Prostate gland (tissue), 2 donors: Measurements from ENCODE around the gene CYP3A5. TPM values are rescaled to one million over a fixed set of nuclear protein-coding genes. Genes with fewer than 3 reads are reported as not detected.

Source experiments
- DNase-seq: peaks from one replicate; pipeline ENCODE4 v3.0.0-alpha.2; 2019; ENCODE audit warnings: low spot score
- H3K27ac ChIP-seq, 2 donors: fragments of 200-600 bp; sonication (generic); 2 replicates each; pipeline ENCODE4 v1.5.1; 2017 to 2019
- H3K27me3 ChIP-seq: fragments of 200-600 bp; sonication (generic); replicated peaks from 2 replicates; pipeline ENCODE4 v1.5.1; 2019; ENCODE audit not compliant: insufficient read depth
- H3K36me3 ChIP-seq, 2 donors: fragments of 200-600 bp; sonication (generic); 1 replicate in 1 of 2; 2 replicates in 1 of 2; pipeline versions ENCODE4 v1.5.1 to v1.8.1; 2017 to 2019
- H3K4me1 ChIP-seq: fragments of 200-600 bp; sonication (generic); replicated peaks from 2 replicates; pipeline ENCODE4 v1.5.1; 2019
- H3K4me3 ChIP-seq, 2 donors: fragments of 200-600 bp; sonication (generic); 2 replicates each; pipeline ENCODE4 v1.5.1; 2017 to 2019
- H3K9me3 ChIP-seq: fragments of 200-600 bp; sonication (generic); 2 replicates; pipeline ENCODE4 v1.5.1; 2017
- POLR2A ChIP-seq: fragments of 450-650 bp; IDR thresholded peaks from one replicate; pipeline ENCODE4 v1.6.1; 2016; ENCODE audit warnings: antibody characterized with exemption, mild to moderate bottlenecking
- POLR2AphosphoS5 ChIP-seq: sonication (generic); formaldehyde crosslinking; IDR thresholded peaks from one replicate; pipeline ENCODE4 v1.6.1; 2017; ENCODE audit warnings: antibody characterized with exemption
- WGBS: methylation state at CpG from one replicate; pipeline ENCODE4 v1.1.5; 2018; 5-methylcytosine and 5-hydroxymethylcytosine counted together
- intact Hi-C: fragments of 100-400 bp; cut with DNase I; formaldehyde crosslinking; loops from one replicate; pipeline ENCODE4 v1.14.2; 2022
- total RNA-seq, 2 donors: library from RNA; depleted of rRNA; stranded (reverse); fragments of >200 nt; gene quantifications; one replicate each; pipeline ENCODE4 v1.1.0, GENCODE V29; 2016
- TF ChIP-seq, protein P1 (sequence below), 4 experiments: fragments of 200-600 bp in 2 of 4; fragments of 450-650 bp in 2 of 4; sonication (generic) in 2 of 4; IDR thresholded peaks; 1 replicate in 3 of 4; 2 replicates in 1 of 4; pipeline ENCODE4 v1.5.1; 2016 to 2019; ENCODE audit warnings: antibody characterized with exemption in 4 of 4, mild to moderate bottlenecking in 2 of 4, moderate library complexity in 2 of 4

The CYP3A5 gene
- total RNA-seq, 2 donors from 2014 or later: 80.5 to 88.9 TPM

DNA sequence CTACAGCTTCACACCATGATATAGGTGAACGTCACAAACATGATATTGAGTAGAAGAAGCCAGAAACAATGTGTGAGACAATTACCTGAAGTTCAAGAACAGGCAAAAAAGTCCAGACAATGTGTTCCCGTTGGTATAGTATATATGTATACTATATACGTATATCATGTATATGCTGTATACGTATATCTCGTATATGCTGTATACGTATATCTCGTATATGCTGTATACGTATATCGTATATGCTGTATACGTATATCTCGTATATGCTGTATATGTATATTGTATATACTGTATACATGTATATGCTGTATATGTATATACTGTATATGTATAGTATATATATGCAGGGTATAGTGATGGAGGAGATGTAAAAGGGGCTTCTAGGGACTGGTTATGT lies 52.3 kb downstream of the CYP3A5 start:
- H3K36me3 ChIP-seq: peaks cover 5 to 8% of the 10 kb centered on the region in 2 donors
- H3K27me3 ChIP-seq: no peaks in the 10 kb centered on the region
- TF ChIP-seq, protein P1, sequence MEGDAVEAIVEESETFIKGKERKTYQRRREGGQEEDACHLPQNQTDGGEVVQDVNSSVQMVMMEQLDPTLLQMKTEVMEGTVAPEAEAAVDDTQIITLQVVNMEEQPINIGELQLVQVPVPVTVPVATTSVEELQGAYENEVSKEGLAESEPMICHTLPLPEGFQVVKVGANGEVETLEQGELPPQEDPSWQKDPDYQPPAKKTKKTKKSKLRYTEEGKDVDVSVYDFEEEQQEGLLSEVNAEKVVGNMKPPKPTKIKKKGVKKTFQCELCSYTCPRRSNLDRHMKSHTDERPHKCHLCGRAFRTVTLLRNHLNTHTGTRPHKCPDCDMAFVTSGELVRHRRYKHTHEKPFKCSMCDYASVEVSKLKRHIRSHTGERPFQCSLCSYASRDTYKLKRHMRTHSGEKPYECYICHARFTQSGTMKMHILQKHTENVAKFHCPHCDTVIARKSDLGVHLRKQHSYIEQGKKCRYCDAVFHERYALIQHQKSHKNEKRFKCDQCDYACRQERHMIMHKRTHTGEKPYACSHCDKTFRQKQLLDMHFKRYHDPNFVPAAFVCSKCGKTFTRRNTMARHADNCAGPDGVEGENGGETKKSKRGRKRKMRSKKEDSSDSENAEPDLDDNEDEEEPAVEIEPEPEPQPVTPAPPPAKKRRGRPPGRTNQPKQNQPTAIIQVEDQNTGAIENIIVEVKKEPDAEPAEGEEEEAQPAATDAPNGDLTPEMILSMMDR (IDR thresholded peaks at IDR 0.05): no peak
- TF ChIP-seq POLR2A (no peak), POLR2AphosphoS5 (no peak)
- no peak overlapping the region for H3K4me3 ChIP-seq
- H3K9me3 ChIP-seq: no peaks in the 10 kb centered on the region
- no peaks in the 10 kb centered on the region for H3K4me1 ChIP-seq
- WGBS: 96% methylated on average over 11 of the region's 11 CpGs
- H3K27ac ChIP-seq: no peak overlapping the region
- intact Hi-C loops: no loop called here
- no peak for DNase-seq

DNA sequence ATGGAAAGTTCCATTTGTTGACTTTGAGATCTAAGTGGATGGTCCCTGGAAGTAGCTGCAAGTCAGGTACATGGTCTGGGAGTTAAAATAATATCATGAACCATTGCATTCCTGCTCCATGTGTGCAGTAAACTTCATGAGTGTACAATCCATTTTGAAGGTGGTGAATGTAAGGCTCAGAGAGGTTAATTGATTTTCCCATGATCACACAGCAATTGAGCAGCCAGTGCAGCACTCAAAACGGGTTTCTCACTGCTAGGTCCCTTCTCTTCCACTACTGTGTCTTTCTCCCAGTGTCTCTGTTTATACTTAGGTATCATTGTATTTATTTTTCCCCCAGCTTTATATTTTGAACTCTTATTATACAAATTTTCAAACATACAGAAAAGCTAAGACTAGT lies 53.1 kb downstream of the CYP3A5 start:
- peaks cover 5 to 14% of the 10 kb centered on the region in 2 donors for H3K36me3 ChIP-seq

DNA sequence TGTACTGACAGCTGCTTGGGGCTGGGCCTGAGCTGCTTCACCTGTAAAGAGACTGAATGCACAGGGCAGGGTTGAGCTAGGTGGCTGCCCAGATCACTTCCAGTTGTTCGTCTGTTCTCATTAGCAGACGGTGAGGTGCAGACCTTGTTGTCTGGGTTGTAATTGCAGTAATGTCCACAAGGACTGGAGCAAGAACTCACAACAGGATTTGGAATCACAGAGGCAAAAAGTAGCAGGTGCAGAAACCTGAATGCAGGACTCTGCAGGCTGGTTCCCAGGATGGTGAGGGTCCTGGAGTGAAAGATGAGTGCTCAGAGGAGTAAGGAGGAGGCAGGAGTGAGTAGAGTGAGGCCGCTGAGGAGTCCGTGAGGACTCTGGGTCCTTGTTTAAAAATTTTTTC lies 53.8 kb downstream of the CYP3A5 start:
- 92% methylated on average over 4 of the region's 4 CpGs for WGBS

More for the DNA sequence above, 53.1 kb downstream of the CYP3A5 start:
- Histone ChIP-seq H3K4me3 (no peak overlapping the region), H3K9me3 (no peaks in the 10 kb centered on the region), H3K27ac (no peak overlapping the region), H3K4me1 (no peaks in the 10 kb centered on the region), H3K27me3 (no peaks in the 10 kb centered on the region)
- TF ChIP-seq, protein P1 (IDR thresholded peaks at IDR 0.05): no peak
- TF ChIP-seq POLR2AphosphoS5 (no peak), POLR2A (no peak)
- WGBS: 93% methylated on average over 1 of the region's 1 CpG
- no peak for DNase-seq
- intact Hi-C loops: no loop called here

DNA sequence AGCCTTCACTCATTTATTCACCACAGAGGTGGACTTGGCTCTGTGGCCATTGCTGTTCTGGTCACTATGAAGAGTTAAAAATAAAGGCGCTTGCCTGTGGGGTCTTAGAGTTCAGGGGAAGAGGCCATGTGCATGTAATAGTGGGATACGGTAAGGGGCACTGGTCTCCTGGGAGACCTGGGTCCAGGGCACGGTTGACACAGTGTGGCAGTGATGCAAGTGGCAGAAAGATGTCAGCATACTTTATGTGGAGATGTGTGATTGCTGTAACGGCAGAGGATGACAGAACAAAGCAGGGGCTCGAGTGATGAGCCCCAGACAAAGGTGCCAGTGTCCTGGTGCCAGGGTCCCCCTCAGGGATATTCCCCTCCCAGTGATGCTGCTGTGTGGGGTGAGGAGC lies 54.5 kb downstream of the CYP3A5 start:
- Histone ChIP-seq H3K4me3 (no peak overlapping the region), H3K4me1 (no peaks in the 10 kb centered on the region), H3K27me3 (no peaks in the 10 kb centered on the region), H3K36me3 (peaks cover 5 to 14% of the 10 kb centered on the region in 2 donors), H3K9me3 (no peaks in the 10 kb centered on the region), H3K27ac (no peak overlapping the region)
- no peak for DNase-seq
- WGBS: 77% methylated on average over 5 of the region's 5 CpGs
- intact Hi-C loops: no loop called here
- TF ChIP-seq, protein P1 (IDR thresholded peaks at IDR 0.05): no peak
- TF ChIP-seq POLR2AphosphoS5: no peak
- TF ChIP-seq POLR2A: no peak

More for the DNA sequence above, 53.8 kb downstream of the CYP3A5 start:
- no peak overlapping the region for H3K27ac ChIP-seq
- DNase-seq: no peak
- H3K27me3 ChIP-seq: no peaks in the 10 kb centered on the region
- no peaks in the 10 kb centered on the region for H3K4me1 ChIP-seq
- H3K4me3 ChIP-seq: no peak overlapping the region
- intact Hi-C loops: no loop called here
- H3K9me3 ChIP-seq: no peaks in the 10 kb centered on the region
- peaks cover 5 to 14% of the 10 kb centered on the region in 2 donors for H3K36me3 ChIP-seq
- no peak for TF ChIP-seq POLR2AphosphoS5
- TF ChIP-seq POLR2A: no peak
- TF ChIP-seq, protein P1 (IDR thresholded peaks at IDR 0.05): no peak

DNA sequence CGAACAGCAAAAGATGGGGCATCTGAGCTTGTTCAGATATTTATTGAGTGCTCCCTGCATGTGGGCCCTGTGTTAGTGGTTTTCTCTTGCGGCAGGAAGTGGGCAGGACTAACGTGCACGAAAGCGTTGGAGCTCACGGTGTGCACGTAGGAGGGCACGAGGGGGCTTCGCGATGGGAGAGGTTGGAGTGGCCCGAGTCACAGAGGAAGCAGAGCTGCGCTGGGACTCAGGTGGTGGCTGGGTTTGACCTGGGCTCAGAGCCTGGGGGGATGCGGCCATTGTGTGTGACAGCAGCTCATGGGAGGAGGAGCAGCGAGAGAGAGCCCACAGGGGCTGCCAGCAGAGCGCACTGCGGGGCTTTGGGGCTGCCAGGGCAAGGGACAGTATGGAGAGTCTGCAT lies 55.3 kb downstream of the CYP3A5 start:
- DNase-seq: no peak
- intact Hi-C loops: no loop called here
- WGBS: 91% methylated on average over 16 of the region's 16 CpGs

More for the DNA sequence above, 55.3 kb downstream of the CYP3A5 start:
- peaks cover 3 to 14% of the 10 kb centered on the region in 2 donors for H3K36me3 ChIP-seq
- no peaks in the 10 kb centered on the region for H3K27me3 ChIP-seq
- H3K9me3 ChIP-seq: no peaks in the 10 kb centered on the region
- no peak overlapping the region for H3K4me3 ChIP-seq
- H3K4me1 ChIP-seq: no peaks in the 10 kb centered on the region
- TF ChIP-seq POLR2AphosphoS5 (no peak), POLR2A (no peak)
- TF ChIP-seq, protein P1 (IDR thresholded peaks at IDR 0.05): no peak
- H3K27ac ChIP-seq: no peak overlapping the region
